GM21723 (cell line): Measurements from ENCODE around the gene PLEKHA4.
"Not testable (repeated sequence)": the region's sequence is repeated elsewhere in the genome, so short reads cannot be mapped to it uniquely, and the experiment has no call there.

Experiments
- ATAC-seq: cut with Tn5 transposase; IDR thresholded peaks from one replicate; pipeline ENCODE4 v1.9.1; 2021; ENCODE audit warnings: mild to moderate bottlenecking, moderate library complexity; ENCODE audit not compliant: unreplicated experiment

The PLEKHA4 gene, protein sequence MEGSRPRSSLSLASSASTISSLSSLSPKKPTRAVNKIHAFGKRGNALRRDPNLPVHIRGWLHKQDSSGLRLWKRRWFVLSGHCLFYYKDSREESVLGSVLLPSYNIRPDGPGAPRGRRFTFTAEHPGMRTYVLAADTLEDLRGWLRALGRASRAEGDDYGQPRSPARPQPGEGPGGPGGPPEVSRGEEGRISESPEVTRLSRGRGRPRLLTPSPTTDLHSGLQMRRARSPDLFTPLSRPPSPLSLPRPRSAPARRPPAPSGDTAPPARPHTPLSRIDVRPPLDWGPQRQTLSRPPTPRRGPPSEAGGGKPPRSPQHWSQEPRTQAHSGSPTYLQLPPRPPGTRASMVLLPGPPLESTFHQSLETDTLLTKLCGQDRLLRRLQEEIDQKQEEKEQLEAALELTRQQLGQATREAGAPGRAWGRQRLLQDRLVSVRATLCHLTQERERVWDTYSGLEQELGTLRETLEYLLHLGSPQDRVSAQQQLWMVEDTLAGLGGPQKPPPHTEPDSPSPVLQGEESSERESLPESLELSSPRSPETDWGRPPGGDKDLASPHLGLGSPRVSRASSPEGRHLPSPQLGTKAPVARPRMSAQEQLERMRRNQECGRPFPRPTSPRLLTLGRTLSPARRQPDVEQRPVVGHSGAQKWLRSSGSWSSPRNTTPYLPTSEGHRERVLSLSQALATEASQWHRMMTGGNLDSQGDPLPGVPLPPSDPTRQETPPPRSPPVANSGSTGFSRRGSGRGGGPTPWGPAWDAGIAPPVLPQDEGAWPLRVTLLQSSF

DNA sequence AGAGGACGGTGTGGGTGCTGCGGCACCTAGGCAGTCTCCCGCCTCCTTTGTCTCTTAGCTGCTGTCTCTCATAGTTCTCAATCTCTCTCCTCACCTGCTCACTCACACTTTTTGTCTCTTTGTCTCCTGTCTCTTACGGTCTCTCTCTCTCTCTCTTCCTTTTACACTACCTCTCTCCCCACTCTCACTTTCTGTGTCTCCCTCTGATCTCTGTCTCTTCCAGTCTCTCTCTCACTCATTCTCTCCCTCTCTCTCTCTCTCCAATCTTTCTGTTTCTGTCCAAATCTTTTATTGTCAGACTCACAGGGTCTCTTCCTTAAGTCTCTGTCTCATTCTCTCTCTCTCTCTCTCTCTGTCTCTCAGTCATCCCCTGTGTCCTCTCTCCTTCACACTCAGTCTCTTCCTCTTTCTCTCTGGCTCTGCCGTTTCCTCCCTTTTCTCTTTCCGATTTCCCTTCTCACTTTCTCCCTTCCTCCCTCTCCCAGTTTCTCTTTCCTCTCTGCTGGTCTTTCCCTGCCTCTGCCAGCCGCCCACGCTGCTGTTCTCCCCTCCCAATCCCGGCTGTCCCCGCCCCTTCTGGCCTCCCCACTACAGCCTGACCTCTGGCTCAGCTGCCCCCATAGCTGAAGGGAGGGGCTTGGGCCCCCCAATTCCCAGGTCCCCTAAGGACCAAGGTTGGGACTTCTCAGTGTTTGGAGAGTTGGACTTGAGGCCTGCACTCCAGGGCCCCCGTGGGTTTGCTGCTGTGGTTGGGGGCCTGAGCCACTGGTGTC is at the start of gene PLEKHA4:
PLEKHA4 (minus strand) TSS at position 504 of the 773 bp plus-strand sequence. CDS start 997 bp downstream, outside the sequence.
- ATAC-seq, result no peak

DNA sequence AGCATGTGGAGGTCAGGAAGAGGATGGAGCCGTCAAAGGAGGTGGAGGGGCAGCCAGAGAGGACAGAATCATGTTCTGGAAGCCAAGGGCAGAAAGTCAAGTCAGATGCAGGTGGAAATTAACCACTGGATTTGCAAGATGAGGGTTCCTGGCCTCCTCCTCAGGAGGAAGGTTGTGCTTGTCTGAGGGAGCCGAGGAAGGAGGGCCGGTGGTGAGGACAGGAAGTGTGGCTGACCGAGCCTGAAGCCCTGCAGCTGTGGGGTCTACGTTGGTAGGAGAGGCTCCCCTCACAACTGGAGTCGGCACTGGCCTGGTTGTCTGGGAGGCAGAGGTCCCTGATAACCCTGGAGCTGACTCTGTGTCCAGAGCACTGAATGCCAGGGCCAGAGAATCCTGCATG is 49.7 kb upstream of the PLEKHA4 start:
- no peak for ATAC-seq

DNA sequence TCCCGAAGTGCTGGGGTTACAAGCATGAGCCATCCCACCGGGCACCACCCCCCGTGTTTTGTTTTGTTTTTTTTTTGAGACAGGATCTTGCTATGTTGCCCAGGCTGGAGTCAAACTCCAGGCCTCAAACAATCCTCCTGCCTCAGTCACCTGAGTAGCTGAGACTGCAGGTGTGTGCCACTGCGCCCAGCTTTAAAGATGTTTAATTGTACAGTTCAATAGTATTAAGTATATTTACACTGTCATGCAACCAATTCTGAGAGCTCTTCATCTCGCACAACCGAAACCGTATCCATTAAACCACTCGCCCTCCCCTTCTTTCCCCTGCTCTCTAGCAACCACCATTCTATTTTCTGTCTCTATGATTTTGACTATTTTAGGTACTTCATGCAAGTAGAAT is 47.3 kb upstream of the PLEKHA4 start:
- ATAC-seq, result no peak

DNA sequence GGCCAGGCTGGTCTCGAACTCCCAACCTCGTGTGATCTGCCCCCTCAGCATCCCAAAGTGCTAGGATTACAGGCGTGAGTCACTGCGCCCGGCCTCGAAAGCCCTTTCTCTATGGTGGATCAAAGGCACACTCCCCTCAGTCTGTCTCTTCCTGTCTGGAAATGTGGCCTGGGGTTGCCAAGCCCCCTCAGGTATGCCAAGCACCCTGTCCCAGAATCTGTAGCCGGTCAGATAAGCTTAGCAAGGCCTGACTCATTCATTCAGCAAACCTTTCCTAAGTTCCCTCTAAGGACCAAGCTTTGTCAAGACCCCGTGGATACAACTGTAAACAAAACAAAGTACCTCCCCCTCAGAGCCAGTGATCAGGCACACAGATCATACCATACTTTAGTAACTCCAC is 45.8 kb upstream of the PLEKHA4 start:
- ATAC-seq, result no peak

DNA sequence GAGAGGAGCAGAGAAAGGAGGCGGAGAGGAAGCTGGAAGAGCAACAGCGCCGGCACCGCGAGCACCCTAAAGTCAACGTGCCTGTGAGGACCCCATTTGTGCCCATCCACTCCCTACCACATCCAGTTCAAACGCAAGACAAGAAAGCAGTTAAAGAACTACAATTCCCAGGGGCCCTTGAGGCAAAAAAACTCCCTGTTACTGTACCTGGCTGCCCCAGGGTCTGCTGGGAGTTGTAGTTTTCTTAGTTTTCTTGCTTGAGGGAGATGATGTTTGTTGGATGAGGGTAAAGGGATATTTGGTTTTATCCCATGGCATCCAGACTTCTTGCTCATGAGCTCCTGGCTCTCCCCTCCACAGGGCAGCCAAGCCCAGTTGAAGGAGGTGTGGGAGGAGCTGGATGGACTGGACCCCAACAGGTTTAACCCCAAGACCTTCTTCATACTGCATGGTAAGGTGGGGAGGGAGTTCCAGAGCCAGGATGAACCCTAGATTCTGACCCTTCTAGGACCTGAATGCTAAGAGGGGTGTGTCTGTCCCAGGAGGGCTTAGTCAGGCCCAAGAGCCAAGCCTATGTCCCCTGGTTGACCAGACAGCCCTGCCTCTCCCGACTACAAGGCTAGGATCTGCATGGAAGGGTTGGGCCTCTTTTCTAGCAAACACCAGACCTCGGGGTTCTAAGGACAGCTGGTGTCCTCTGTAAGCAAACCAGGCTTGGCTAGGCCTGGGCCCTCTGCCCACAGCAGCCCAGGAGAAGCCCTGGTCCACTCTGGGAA is 44.9 kb upstream of the PLEKHA4 start:
- ATAC-seq, result no peak

DNA sequence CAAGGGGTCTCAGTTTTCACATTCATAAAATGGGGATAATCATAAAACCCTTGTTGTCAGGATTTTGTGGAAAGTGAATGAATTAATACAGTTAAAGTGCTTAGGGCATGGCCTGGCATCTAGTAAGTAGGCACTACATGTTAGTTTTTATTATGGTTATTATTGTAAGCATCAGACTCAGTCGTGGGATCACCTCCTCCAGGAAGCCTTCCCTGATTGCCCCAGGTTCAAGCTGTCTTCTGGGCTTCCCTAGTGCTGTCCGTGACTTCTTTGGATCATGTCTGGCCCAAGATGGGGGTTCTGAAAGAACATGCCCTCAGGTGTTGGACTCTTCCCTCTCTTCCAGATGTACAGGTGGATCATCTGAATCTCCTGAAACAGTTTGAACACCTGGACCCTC is 42.4 kb upstream of the PLEKHA4 start:
- ATAC-seq, result no peak

DNA sequence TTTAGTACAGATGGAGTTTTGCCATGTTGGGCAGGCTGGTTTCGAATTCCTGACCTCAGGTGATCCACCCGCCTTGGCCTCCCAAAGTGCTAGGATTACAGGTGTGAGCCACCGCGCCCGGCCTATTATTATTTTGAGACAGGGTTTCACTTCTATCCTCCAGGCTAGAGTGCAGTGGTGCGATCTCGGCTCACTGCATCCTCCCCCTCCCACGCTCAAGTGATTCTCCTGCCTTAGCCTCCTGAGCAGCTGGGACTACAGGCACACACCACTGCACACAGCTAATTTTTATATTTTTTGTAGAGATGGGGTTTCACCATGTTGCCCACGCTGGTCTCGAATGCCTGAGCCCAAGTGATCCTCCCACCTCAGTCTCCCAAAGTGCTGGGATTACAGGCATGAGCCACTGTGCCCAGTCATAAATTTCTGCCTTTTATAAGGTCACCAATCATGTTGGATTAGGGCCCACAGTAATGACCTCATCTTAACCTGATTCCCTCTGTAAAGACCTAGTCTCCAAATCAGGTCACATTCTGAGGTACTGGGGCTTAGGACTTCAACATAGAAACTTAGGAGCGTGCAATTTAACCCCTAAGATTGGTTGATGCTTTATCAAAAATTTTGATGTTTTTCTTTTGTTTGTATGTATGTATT is 41.1 kb upstream of the PLEKHA4 start:
- not testable (repeated sequence) for ATAC-seq

DNA sequence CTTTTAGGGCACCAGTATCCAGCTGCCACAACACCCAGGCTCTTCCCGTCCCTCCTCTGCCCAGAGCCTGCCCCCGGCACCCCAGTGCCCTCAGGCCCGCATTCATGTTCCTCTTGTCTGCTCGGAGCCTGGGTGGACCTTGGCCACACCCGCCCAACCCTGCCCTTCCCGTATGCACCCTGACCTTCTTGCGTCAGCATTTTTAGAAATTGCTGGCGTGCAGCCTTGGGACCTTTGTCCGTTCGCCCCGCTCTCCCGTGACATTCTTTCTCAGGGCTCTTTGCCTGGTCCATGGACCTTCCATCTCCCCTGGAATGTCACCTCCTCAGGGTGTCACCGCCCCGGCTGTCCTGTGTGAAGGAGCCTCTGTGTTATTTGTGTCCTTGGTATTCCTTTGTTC is 39.3 kb upstream of the PLEKHA4 start:
- no peak for ATAC-seq

DNA sequence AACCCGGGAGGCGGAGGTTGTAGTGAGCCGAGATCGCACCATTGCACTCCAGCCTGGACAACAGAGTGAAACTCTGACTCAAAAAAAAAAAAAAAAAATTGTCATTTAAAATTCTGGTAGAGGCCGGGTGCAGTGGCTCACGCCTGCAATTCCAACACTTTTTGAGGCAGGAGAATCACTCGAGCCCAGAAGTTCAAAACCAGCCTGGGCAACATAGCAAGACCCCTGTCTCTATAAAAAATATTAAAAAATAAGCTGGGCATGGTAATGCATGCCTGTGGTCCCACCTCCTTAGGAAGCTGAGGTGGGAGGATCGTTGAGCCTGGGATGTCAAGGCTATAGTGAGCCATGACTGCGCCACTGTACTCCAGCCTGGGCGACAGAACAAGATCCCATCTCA is 37.9 kb upstream of the PLEKHA4 start:
- ATAC-seq, result no peak

DNA sequence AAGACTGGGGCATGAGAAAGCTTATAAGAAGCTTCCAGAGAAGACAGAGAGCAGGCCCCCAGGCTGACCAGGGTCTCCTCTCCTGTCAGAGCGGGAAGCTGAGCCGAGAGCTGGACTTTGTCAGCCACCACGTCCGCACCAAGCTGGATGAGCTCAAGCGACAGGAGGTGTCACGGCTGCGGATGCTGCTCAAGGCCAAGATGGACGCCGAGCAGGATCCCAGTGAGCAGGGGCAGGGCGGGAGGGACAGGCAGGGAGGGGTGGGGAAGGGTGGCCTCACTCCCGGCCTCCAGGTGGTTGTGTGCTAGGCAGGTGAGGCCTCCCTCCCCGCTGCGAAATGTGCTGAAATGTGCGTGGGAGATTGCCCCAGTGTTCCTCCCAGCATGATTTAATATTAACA is 37.2 kb upstream of the PLEKHA4 start:
- no peak for ATAC-seq

DNA sequence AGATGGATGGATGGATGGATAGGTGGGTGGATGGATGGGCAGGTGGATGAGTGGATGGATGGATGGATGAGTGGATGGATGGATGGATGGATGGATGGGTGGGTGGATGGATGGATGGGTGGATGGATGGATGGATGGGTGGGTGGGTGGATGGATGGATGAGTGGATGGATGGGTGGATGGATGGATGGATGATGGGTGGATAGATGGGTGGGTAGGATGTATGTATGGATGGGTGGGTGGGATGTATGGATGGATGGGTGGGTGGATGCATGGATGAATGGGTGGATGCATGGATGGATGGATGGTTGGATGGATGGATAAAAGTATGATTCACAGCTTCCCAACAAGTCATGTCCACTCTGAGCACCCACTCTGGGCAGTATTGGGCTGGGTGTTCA is 35.4 kb upstream of the PLEKHA4 start:
- ATAC-seq, result not testable (repeated sequence)

DNA sequence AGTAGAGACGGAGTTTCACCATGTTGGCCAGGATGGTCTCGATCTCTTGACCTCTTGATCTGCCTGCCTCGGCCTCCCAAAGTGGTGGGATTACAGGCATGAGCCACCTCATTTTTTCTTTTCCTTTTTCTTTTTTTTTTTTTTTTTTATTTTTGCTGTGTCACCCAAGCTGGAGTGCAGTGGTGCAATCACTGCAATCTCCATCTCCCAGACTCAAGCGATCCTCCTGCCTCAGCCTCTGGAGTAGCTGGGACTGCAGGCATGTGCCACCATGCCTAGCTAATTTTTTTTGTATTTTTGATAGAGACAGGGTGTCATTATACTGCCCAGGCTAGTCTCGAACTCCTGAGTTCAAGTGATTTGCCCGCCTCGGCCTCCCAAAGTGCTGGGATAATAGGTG is 33.9 kb upstream of the PLEKHA4 start:
- not testable (repeated sequence) for ATAC-seq

DNA sequence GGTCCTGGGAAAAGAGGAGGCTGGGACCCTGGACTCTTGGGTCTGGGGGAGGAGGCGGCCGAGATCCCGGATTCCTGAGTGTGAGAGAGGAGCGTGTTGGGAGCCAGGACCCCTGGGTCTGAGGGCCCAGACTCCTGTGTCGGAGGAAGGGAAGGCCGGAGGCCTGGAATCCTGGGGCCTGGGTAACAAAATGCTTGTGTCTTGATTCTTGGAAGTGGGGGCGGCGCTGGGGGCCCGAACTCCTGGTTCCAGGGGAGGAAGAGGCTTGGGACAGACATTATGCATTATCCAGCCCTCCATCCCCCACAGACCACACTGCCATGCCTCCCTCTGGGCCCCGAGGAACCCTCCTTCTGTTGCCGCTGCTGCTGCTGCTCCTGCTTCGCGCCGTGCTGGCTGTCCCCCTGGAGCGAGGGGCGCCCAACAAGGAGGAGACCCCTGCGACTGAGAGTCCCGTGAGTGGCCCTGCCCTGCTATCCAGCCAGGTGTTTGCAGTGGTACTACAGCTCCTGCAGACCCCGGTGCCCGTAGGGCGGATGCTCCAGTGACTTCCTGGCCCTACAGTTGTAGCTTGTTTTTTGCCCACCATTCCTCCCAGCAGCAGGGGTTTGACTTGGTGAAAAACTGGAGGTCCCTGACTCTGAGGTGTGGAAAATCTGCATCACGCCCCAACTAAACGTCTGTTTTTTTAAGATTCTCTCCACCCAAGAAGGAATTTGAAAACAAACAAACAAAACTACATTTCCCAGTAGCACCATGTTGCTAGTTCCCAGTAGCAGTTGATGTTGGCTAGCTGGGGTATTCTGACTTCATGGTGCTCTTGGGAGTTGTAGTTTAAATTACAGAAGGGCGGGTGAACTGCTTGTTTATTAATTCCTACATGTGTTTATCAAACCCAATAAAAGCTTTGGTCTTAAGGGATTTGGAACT is 32.3 kb upstream of the PLEKHA4 start:
- ATAC-seq, result no peak

DNA sequence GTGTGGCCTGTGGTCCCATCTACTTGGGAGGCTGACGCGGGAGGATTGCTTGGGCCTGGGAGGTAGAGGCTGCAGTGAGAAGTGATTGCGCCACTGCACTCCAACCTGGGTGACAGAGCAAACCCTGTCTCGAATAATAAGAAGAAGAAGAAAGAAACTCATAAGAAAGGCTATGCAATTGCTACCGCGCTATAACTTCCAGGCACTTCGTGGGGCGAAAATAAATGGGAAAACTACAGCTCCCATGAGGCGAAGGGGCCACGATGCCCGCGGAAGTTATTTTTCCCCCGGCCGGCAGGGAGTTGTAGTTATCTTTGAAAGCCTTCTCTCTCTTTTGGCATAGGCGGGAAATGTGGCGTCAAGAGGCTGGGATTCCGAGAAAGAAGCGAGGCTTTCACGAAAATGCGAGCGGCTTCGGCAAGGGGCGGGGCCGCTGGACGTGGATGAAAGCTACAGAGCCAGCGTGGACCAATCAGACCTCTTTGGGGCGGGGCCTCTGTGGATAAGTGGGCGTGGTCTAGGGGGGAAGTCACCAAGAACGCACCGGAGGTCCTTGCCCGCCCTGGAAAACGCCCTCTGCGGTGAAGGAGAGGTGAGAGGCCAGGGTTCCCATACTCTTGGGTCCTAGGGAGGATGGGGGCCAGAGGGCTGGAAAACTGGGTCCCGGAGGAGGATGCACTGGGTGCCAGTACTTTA is 31.5 kb upstream of the PLEKHA4 start, which contains the start of gene NUCB1:
NUCB1 (plus strand) TSS at position 532 of the 696 bp plus-strand sequence. CDS start 485 bp downstream, outside the sequence.
- ATAC-seq, result peak; percentile 82

DNA sequence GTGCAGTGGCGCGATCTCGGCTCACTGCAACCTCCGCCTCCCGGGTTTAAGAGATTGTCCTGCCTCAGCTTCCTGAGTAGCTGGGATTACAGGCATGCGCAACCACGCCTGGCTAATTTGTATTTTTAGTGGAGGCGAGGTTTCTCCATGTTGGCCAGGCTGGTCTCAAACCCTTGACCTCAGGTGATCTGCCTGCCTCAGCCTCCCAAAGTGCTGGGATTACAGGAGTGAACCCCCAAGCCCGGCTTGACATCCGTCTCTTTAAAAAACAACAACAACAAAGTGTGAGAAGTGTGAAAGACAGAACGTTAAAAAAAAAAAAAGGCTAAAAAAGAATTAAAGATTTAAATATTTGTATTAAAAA is 31.0 kb upstream of the PLEKHA4 start:
- not testable (repeated sequence) for ATAC-seq

DNA sequence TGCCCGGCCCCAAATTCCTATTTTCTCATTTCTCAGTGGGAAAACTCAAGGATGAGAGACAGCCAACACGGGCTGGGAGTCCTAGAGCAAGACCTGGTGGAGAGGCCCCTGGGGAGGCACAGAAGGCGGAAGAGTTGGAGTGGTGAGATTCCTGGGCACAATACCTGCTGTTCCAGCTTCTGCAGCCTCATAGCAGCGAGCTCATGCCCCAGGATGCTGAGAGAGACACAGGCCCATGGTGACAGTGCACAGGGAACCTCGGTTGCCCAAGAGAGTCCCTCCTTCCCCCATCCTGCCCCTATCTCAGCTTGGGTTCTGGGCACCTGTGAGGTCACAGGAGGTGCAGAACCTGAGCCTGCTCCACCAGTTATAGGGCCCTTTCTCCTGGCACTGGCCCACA is 28.8 kb upstream of the PLEKHA4 start:
- ATAC-seq, result no peak

DNA sequence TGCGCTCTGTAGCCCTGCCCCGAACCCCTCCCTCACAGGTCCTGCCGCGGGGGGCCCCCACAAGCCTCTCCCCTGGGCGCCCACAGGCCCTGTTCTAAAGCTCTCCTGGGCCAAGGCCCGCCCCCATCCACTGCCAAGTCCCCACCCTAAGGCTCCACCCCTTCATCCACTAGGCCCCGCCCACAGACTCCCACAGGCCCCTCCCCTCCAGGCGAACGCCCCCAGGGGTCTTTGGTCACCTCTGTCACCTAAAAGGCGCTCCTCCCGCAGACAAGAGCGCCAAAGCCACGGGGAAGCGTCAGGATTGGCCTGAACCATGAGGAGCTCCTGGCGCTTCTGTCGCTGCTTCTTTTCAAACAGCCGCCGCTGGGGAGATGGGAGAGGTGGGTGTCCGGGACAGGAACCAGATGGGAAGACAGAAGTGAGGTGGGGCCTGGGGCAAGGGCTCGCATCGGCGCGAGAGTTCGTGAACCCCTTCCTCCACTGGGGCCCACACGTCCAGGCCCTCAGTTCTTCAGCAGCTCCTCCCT is 27.8 kb upstream of the PLEKHA4 start:
- no peak for ATAC-seq

DNA sequence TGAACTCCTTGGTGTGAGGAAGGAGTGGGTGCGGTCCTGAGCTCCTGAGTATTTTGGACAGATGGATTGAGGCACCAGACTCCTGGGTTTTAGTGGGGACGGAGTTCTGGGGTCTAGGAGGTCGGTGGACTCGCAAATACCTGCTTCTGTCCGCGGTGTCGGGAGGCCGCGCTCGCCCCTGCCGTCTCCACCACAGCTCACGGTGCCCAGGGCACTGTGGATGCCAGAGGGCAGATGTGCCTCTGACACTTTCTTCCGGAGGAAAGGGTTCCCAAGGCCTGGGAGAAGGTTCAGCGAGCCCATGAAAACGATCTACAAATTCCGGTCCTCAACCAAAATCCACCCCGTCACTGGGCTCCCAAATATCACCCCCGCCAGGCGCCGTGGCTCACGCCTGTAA is 26.8 kb upstream of the PLEKHA4 start:
- ATAC-seq, result no peak
